Mucosa of stomach (tissue), 1 donor: Measurements from ENCODE around the gene FGFR1OP2.
"Not testable (repeated sequence)": the region's sequence is repeated elsewhere in the genome, so short reads cannot be mapped to it uniquely, and the experiment has no call there.

ENCODE experiments used
- H3K27me3 ChIP-seq: one replicate; pipeline ENCODE4 v1.7.0; 2013; ENCODE audit warnings: mild to moderate bottlenecking, low read length; ENCODE audit not compliant: control insufficient read depth, insufficient read depth
- H3K36me3 ChIP-seq: one replicate; pipeline ENCODE4 v1.7.0; 2013; ENCODE audit warnings: low read length; ENCODE audit not compliant: control insufficient read depth, insufficient read depth
- H3K4me1 ChIP-seq: one replicate; pipeline ENCODE4 v1.7.0; 2013; ENCODE audit warnings: mild to moderate bottlenecking, low read length; ENCODE audit not compliant: control insufficient read depth, insufficient read depth
- H3K4me3 ChIP-seq: one replicate; pipeline ENCODE4 v1.7.0; 2013; ENCODE audit warnings: low read length
- H3K9ac ChIP-seq: one replicate; pipeline ENCODE4 v1.7.0; 2013; ENCODE audit warnings: mild to moderate bottlenecking, low read length, moderate library complexity
- H3K9me3 ChIP-seq: one replicate; pipeline ENCODE4 v1.7.0; 2013; ENCODE audit warnings: mild to moderate bottlenecking, low read length, moderate library complexity; ENCODE audit not compliant: control insufficient read depth
- donor health status: Pancreatic carcinoma.

The FGFR1OP2 gene

GRCh38 chr12:26954027-26954426 is 15.8 kb downstream of the FGFR1OP2 start:
- Histone ChIP-seq H3K9me3 (no peaks in the 10 kb centered on the region), H3K4me1 (no peaks in the 10 kb centered on the region), H3K36me3 (no peaks in the 10 kb centered on the region), H3K9ac (no peak overlapping the region), H3K4me3 (no peak overlapping the region), H3K27me3 (no peaks in the 10 kb centered on the region)

GRCh38 chr12:26961391-26961790 is 23.1 kb downstream of the FGFR1OP2 start:
- H3K36me3 ChIP-seq, H3K4me1 ChIP-seq, H3K9me3 ChIP-seq, H3K27me3 ChIP-seq, H3K9ac ChIP-seq, H3K4me3 ChIP-seq: not testable (repeated sequence)

- Histone ChIP-seq H3K27me3 (no peaks in the 10 kb centered on the region), H3K4me3 (no peak overlapping the region), H3K36me3 (no peaks in the 10 kb centered on the region), H3K9ac (no peak overlapping the region), H3K4me1 (no peaks in the 10 kb centered on the region), H3K9me3 (no peaks in the 10 kb centered on the region)
Measured at GRCh38 chr12:26961803-26962202, 23.5 kb downstream of the FGFR1OP2 start.

GRCh38 chr12:26963413-26963812 is 25.1 kb downstream of the FGFR1OP2 start:
- Histone ChIP-seq H3K9ac (no peak overlapping the region), H3K4me1 (no peaks in the 10 kb centered on the region), H3K36me3 (no peaks in the 10 kb centered on the region), H3K4me3 (no peak overlapping the region), H3K27me3 (no peaks in the 10 kb centered on the region), H3K9me3 (no peaks in the 10 kb centered on the region)

- Histone ChIP-seq H3K4me1 (no peaks in the 10 kb centered on the region), H3K27me3 (no peaks in the 10 kb centered on the region), H3K36me3 (no peaks in the 10 kb centered on the region), H3K4me3 (no peak overlapping the region), H3K9me3 (no peaks in the 10 kb centered on the region), H3K9ac (no peak overlapping the region)
Measured at GRCh38 chr12:26966842-26967241, 28.6 kb downstream of the FGFR1OP2 start.

GRCh38 chr12:26970136-26970535 is 31.9 kb downstream of the FGFR1OP2 start:
- H3K9ac ChIP-seq, result no peak overlapping the region
- H3K9me3 ChIP-seq, result no peaks in the 10 kb centered on the region
- H3K27me3 ChIP-seq, result no peaks in the 10 kb centered on the region
- H3K36me3 ChIP-seq, result no peaks in the 10 kb centered on the region
- no peak overlapping the region for H3K4me3 ChIP-seq
- H3K4me1 ChIP-seq, result no peaks in the 10 kb centered on the region

GRCh38 chr12:26971963-26972362 is 33.7 kb downstream of the FGFR1OP2 start:
- Histone ChIP-seq H3K4me1 (no peaks in the 10 kb centered on the region), H3K27me3 (no peaks in the 10 kb centered on the region), H3K36me3 (no peaks in the 10 kb centered on the region), H3K4me3 (no peak overlapping the region), H3K9me3 (no peaks in the 10 kb centered on the region), H3K9ac (no peak overlapping the region)

GRCh38 chr12:26976687-26977086 is 38.4 kb downstream of the FGFR1OP2 start:
- Histone ChIP-seq H3K9me3 (no peaks in the 10 kb centered on the region), H3K4me3 (no peak overlapping the region), H3K4me1 (no peaks in the 10 kb centered on the region), H3K27me3 (no peaks in the 10 kb centered on the region), H3K36me3 (peaks cover 6% of the 10 kb centered on the region), H3K9ac (no peak overlapping the region)

GRCh38 chr12:26978801-26979200 is 40.5 kb downstream of the FGFR1OP2 start:
- Histone ChIP-seq H3K4me1 (no peaks in the 10 kb centered on the region), H3K4me3 (no peak overlapping the region), H3K9me3 (no peaks in the 10 kb centered on the region), H3K27me3 (no peaks in the 10 kb centered on the region), H3K9ac (no peak overlapping the region), H3K36me3 (peaks cover 6% of the 10 kb centered on the region)

GRCh38 chr12:26979733-26980132 is 41.5 kb downstream of the FGFR1OP2 start:
- H3K36me3 ChIP-seq, result peaks cover 6% of the 10 kb centered on the region
- H3K9me3 ChIP-seq, result no peaks in the 10 kb centered on the region
- no peaks in the 10 kb centered on the region for H3K4me1 ChIP-seq
- no peak overlapping the region for H3K9ac ChIP-seq
- no peak overlapping the region for H3K4me3 ChIP-seq
- H3K27me3 ChIP-seq, result no peaks in the 10 kb centered on the region

- H3K4me3 ChIP-seq, result no peak overlapping the region
- peaks cover 6% of the 10 kb centered on the region for H3K36me3 ChIP-seq
- H3K9ac ChIP-seq, result no peak overlapping the region
- no peaks in the 10 kb centered on the region for H3K4me1 ChIP-seq
- H3K27me3 ChIP-seq, result no peaks in the 10 kb centered on the region
- no peaks in the 10 kb centered on the region for H3K9me3 ChIP-seq
Measured at GRCh38 chr12:26982866-26983265, 44.6 kb downstream of the FGFR1OP2 start.

- Histone ChIP-seq H3K36me3 (no peaks in the 10 kb centered on the region), H3K4me1 (no peaks in the 10 kb centered on the region), H3K9me3 (no peaks in the 10 kb centered on the region), H3K4me3 (no peak overlapping the region), H3K9ac (no peak overlapping the region), H3K27me3 (no peaks in the 10 kb centered on the region)
Measured at GRCh38 chr12:26987634-26988424, 49.6 kb downstream of the FGFR1OP2 start.

GRCh38 chr12:26988703-26989102 is 50.4 kb downstream of the FGFR1OP2 start:
- H3K36me3 ChIP-seq, result no peaks in the 10 kb centered on the region
- H3K9ac ChIP-seq, result no peak overlapping the region
- H3K27me3 ChIP-seq, result no peaks in the 10 kb centered on the region
- no peak overlapping the region for H3K4me3 ChIP-seq
- H3K9me3 ChIP-seq, result no peaks in the 10 kb centered on the region
- no peaks in the 10 kb centered on the region for H3K4me1 ChIP-seq
